ENCODE results near the gene CIAO2B.

DNA sequence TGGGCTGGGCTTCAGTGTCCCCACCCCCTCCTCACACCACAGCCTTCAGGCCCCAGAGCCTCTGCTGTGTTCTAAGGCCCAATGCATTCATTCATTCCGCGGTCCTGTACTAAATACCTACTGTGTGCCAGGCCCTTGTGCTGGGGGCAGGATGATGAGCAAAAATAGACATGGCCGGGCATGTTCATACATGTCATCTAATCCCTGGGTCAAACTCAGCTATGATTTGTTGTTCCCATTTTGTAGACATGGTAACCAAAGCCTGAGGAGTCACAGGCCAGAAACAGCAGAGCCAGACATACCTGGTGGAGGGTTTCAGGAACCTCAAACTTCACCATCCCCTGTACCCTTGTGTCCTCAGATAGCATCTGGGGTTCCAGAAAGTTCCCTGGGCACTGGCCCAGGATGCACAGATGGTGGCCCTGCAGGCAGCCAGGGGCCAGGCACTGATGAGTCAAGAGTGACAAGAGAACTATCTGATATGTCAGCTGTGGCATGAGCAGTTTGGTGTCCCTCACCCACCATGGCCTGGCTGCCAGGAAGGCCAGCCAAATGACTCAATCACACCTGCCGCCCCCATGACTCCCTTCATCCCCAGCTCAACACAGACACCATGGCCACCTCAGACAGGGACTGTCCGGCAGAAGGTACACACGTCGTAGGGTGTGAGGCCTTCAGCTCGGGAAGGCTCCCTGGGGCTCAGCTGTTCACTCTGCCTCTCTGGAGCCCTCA, 6.1 kb downstream of the CIAO2B start:
- TF ChIP-seq, protein P1, sequence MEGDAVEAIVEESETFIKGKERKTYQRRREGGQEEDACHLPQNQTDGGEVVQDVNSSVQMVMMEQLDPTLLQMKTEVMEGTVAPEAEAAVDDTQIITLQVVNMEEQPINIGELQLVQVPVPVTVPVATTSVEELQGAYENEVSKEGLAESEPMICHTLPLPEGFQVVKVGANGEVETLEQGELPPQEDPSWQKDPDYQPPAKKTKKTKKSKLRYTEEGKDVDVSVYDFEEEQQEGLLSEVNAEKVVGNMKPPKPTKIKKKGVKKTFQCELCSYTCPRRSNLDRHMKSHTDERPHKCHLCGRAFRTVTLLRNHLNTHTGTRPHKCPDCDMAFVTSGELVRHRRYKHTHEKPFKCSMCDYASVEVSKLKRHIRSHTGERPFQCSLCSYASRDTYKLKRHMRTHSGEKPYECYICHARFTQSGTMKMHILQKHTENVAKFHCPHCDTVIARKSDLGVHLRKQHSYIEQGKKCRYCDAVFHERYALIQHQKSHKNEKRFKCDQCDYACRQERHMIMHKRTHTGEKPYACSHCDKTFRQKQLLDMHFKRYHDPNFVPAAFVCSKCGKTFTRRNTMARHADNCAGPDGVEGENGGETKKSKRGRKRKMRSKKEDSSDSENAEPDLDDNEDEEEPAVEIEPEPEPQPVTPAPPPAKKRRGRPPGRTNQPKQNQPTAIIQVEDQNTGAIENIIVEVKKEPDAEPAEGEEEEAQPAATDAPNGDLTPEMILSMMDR (IDR thresholded peaks at IDR 0.05) = no peak
- TF ChIP-seq EZH2 (IDR thresholded peaks at IDR 0.05) (no peak), EZH2phosphoT487 (IDR thresholded peaks at IDR 0.05) (no peak)
